Lower lobe of right lung (tissue), 2 donors: ENCODE measurements around the gene A4GALT. TPM values are rescaled to one million over a fixed set of nuclear protein-coding genes. Genes with fewer than 3 reads are reported as not detected.

Experiments used
- ATAC-seq, 2 donors: fragments of 200-7000 bp; cut with Tn5 transposase; one replicate each; pipeline ENCODE4 v1.9.1; 2020 to 2022; ENCODE audit warnings: mild to moderate bottlenecking in 2 of 2, moderate library complexity in 2 of 2
- DNase-seq: peaks from one replicate; pipeline ENCODE4 v3.0.0-alpha.2; 2020
- H3K27ac ChIP-seq: fragments of 200-600 bp; one replicate; pipeline ENCODE4 v1.8.0; 2022
- H3K27me3 ChIP-seq: fragments of 200-600 bp; one replicate; pipeline ENCODE4 v1.8.0; 2022; ENCODE audit warnings: low read depth
- H3K36me3 ChIP-seq: fragments of 200-600 bp; one replicate; pipeline ENCODE4 v1.8.0; 2022; ENCODE audit warnings: mild to moderate bottlenecking
- H3K4me1 ChIP-seq: fragments of 200-600 bp; one replicate; pipeline ENCODE4 v1.8.0; 2022
- H3K4me3 ChIP-seq: fragments of 200-600 bp; one replicate; pipeline ENCODE4 v1.8.0; 2022; ENCODE audit warnings: mild to moderate bottlenecking
- H3K9me3 ChIP-seq: fragments of 200-600 bp; one replicate; pipeline ENCODE4 v1.8.0; 2022
- intact Hi-C: fragments of 100-400 bp; cut with DNase I; formaldehyde crosslinking; loops from one replicate; pipeline ENCODE4 v1.11.0; 2022
- total RNA-seq: library from RNA; stranded (reverse); fragmentation: NEBNext Ultra II Directional; extraction: Animal tissue kit (Norgen Biotek cat#: 25700); gene quantifications from one replicate; pipeline ENCODE4 v1.2.1, GENCODE V29; 2021
- TF ChIP-seq, protein P1 (sequence below): fragments of 200-600 bp; IDR thresholded peaks from one replicate; pipeline ENCODE4 v1.8.0; 2022; ENCODE audit warnings: antibody characterized with exemption, mild to moderate bottlenecking
- donor health status: DM: no; HTN: yes; CAD: no; lungs with severe emphysema.

Gene A4GALT
- total RNA-seq, 1 donor from 2014 or later = 19.4 TPM

DNA sequence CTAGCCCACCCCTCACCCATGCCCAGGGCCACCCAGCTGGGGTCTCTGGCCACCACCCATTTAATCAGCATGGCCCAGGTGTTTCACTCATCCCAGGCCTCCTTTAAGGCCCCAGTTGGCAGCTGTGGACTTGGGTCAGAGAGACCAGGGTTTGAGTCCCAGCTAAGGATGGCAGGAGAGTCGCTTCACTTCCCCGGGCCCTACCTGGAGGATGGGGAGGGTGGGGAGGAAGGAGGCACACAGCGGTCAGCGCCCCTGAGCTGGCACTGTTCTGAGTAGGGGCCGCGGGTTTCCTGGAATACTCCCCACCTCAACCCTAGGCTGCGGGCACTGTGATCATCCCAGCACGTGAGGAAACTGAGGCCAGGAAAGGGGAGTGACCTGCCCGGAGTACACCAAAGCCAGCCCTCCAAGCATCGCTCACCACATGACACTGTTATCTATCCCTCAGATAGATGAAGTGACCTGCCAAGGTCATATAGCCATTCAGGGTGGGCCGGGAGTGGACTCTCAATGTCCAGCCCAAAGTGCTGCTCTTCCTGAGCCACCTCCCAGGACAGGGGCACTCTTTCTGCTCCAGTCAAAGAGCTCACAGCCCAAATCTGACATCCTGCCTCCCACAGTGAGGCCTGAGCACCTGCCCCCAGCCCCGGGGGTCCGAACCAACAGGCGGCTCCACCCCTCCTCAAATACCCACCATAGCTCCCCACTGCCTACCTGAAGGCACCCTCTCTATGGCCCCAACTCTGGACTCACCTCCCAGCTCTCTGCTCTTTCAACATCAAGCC lies 76.8 kb downstream of the A4GALT start:
- peak overlapping the region; percentile 95 for H3K27ac ChIP-seq
- H3K36me3 ChIP-seq = no peaks in the 10 kb centered on the region
- intact Hi-C loops = no loop called here
- peaks cover 81% of the 10 kb centered on the region for H3K4me1 ChIP-seq
- TF ChIP-seq, protein P1, sequence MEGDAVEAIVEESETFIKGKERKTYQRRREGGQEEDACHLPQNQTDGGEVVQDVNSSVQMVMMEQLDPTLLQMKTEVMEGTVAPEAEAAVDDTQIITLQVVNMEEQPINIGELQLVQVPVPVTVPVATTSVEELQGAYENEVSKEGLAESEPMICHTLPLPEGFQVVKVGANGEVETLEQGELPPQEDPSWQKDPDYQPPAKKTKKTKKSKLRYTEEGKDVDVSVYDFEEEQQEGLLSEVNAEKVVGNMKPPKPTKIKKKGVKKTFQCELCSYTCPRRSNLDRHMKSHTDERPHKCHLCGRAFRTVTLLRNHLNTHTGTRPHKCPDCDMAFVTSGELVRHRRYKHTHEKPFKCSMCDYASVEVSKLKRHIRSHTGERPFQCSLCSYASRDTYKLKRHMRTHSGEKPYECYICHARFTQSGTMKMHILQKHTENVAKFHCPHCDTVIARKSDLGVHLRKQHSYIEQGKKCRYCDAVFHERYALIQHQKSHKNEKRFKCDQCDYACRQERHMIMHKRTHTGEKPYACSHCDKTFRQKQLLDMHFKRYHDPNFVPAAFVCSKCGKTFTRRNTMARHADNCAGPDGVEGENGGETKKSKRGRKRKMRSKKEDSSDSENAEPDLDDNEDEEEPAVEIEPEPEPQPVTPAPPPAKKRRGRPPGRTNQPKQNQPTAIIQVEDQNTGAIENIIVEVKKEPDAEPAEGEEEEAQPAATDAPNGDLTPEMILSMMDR = no peak
- DNase-seq (no peak), ATAC-seq (no peak)
- H3K4me3 ChIP-seq = no peak overlapping the region
- H3K27me3 ChIP-seq = no peaks in the 10 kb centered on the region
- no peaks in the 10 kb centered on the region for H3K9me3 ChIP-seq

GRCh38 chr22:42642806-42643633 lies 77.7 kb downstream of the A4GALT start:
- DNase-seq (no peak), ATAC-seq (peak; percentile 38 to 54)
- no peaks in the 10 kb centered on the region for H3K36me3 ChIP-seq
- H3K9me3 ChIP-seq = no peaks in the 10 kb centered on the region
- H3K27ac ChIP-seq = peak overlapping the region; percentile 95
- intact Hi-C loops = no loop called here
- peaks cover 76% of the 10 kb centered on the region for H3K4me1 ChIP-seq
- TF ChIP-seq, protein P1 = no peak
- H3K27me3 ChIP-seq = no peaks in the 10 kb centered on the region
- H3K4me3 ChIP-seq = no peak overlapping the region

Other genes with a start within 250 kb of the A4GALT start
- 34.4 TPM for gene RRP7A, start 201.1 kb downstream of the A4GALT start, total RNA-seq
- 1.6 TPM for gene SERHL2, start 166.9 kb downstream of the A4GALT start, total RNA-seq
- 75.0 TPM for gene POLDIP3, start 106.0 kb downstream of the A4GALT start, total RNA-seq
- gene ATP5MGL, start 80.3 kb downstream of the A4GALT start, total RNA-seq = 1.0 TPM
- gene CYB5R3, start 71.5 kb downstream of the A4GALT start, total RNA-seq = 219 TPM
- 39.9 TPM for gene ARFGAP3, start 136.4 kb upstream of the A4GALT start, total RNA-seq